OCI-LY7 (cell line): ENCODE results near the gene DCP1B. TPM values are rescaled to one million over a fixed set of nuclear protein-coding genes. Genes with fewer than 3 reads are reported as not detected.

Source experiments
- BruUV-seq: library from RNA; stranded (reverse); fragments of 400-500 nt; replicated peaks from 2 replicates; lab custom pipeline; 2021; lab: Mats Ljungman, UMichigan
- CTCF ChIA-PET: fragments of 300-600 bp; sonication (Branson Sonifier 250); formaldehyde crosslinking; loops from one replicate; lab custom pipeline; 2022; ENCODE audit warnings: antibody characterized with exemption; ENCODE audit not compliant: unreplicated experiment; lab: Charles Lee
- POLR2A ChIA-PET: fragments of 300-600 bp; sonication (Branson Sonifier 250); formaldehyde crosslinking; loops from one replicate; lab custom pipeline; 2022; ENCODE audit warnings: antibody characterized with exemption; lab: Charles Lee
- DNase-seq: peaks from one replicate; pipeline ENCODE4 v3.0.0-alpha.2; 2015; ENCODE audit warnings: low spot score
- H2AFZ ChIP-seq: fragments of 200-600 bp; sonication (generic), shearing (Covaris generic); 2 replicates; pipeline ENCODE4 v1.6.1; 2014; ENCODE audit warnings: mild to moderate bottlenecking, antibody characterized with exemption, low read length, moderate library complexity
- H3K27ac ChIP-seq: fragments of 200-600 bp; sonication (generic); 2 replicates; pipeline ENCODE4 v1.5.1; 2014; ENCODE audit warnings: mixed run types, low read depth, mild to moderate bottlenecking, moderate library complexity, low read length, inconsistent platforms; ENCODE audit not compliant: poor library complexity, severe bottlenecking
- H3K36me3 ChIP-seq: fragments of 200-600 bp; sonication (generic); 2 replicates; pipeline ENCODE4 v1.6.1; 2014; ENCODE audit warnings: mild to moderate bottlenecking, antibody characterized with exemption, low read length, moderate library complexity, mixed read lengths; ENCODE audit not compliant: insufficient read depth
- H3K4me1 ChIP-seq: fragments of 200-600 bp; sonication (generic); 2 replicates; pipeline ENCODE4 v1.5.1; 2014; ENCODE audit warnings: mild to moderate bottlenecking, low read length; ENCODE audit not compliant: insufficient read depth, poor library complexity, severe bottlenecking
- H3K4me2 ChIP-seq: fragments of 200-600 bp; sonication (generic); 2 replicates; pipeline ENCODE4 v1.6.1; 2014; ENCODE audit warnings: mild to moderate bottlenecking, low read length
- H3K4me3 ChIP-seq: fragments of 200-600 bp; sonication (generic); 2 replicates; pipeline ENCODE4 v1.5.1; 2014; ENCODE audit warnings: mild to moderate bottlenecking, low read depth, low read length; ENCODE audit not compliant: poor library complexity, severe bottlenecking
- H3K79me2 ChIP-seq: fragments of 200-600 bp; sonication (generic); 2 replicates; pipeline ENCODE4 v1.6.1; 2016; ENCODE audit warnings: low read depth, mild to moderate bottlenecking, low read length, moderate library complexity, mixed read lengths; ENCODE audit not compliant: insufficient read depth
- H3K9me2 ChIP-seq: fragments of 200-600 bp; sonication (generic); 2 replicates; pipeline ENCODE4 v1.6.1; 2016; ENCODE audit warnings: mild to moderate bottlenecking, low read length, mixed read lengths; ENCODE audit not compliant: insufficient read depth
- H3K9me3 ChIP-seq: fragments of 200-600 bp; sonication (generic); 2 replicates; pipeline ENCODE4 v1.6.1; 2014; ENCODE audit warnings: mild to moderate bottlenecking, mixed run types, low read length, mixed read lengths
- H4K20me1 ChIP-seq: fragments of 200-600 bp; sonication (generic); 2 replicates; pipeline ENCODE4 v1.6.1; 2014; ENCODE audit warnings: mild to moderate bottlenecking, antibody characterized with exemption, low read length, moderate library complexity, mixed read lengths; ENCODE audit not compliant: insufficient read depth
- CTCF ChIP-seq: fragments of 200-600 bp; sonication (generic); conservative IDR thresholded peaks from 2 replicates; pipeline ENCODE4 v1.5.1; 2014; ENCODE audit warnings: mild to moderate bottlenecking, antibody characterized with exemption, low read length, moderate library complexity, mixed read lengths
- EZH2phosphoT487 ChIP-seq: fragments of 200-600 bp; sonication (generic); IDR thresholded peaks from 2 replicates; pipeline ENCODE4 v1.6.1; 2018; ENCODE audit warnings: low read depth, borderline replicate concordance, mild to moderate bottlenecking, mixed run types, antibody characterized with exemption, low read length, moderate library complexity, mixed read lengths
- intact Hi-C: fragments of 100-400 bp; cut with micrococcal nuclease; formaldehyde crosslinking; loops from one replicate; pipeline ENCODE4 v1.10.0; 2022; ENCODE audit not compliant: unreplicated experiment
- total RNA-seq, 2 experiments: library from RNA; depleted of rRNA in 1 of 2; stranded (reverse); fragments of >200 nt in 1 of 2; shearing (Covaris generic) in 1 of 2; gene quantifications; 2 replicates each; pipeline ENCODE4 v1.2.3, GENCODE V29; 2014 to 2022

Gene DCP1B
- total RNA-seq, 2 experiments from 2014 or later: 14.2 to 15.5 TPM

- Histone ChIP-seq H3K79me2 (no peaks in the 10 kb centered on the region), H3K4me1 (no peaks in the 10 kb centered on the region), H3K4me3 (no peak within 1 kb of the TSS), H4K20me1 (no peaks in the 10 kb centered on the region), H3K9me2 (no peaks in the 10 kb centered on the region), H3K4me2 (peak within 1 kb of the TSS; percentile 38), H3K27ac (no peak within 1 kb of the TSS), H3K9me3 (no peaks in the 10 kb centered on the region), H3K36me3 (no peaks in the 10 kb centered on the region), H2AFZ (no peak within 1 kb of the TSS)
- TF ChIP-seq EZH2phosphoT487 (peak; percentile 94; the same call in 1 of the 2 replicates), CTCF (no peak)
- DNase-seq: peak; percentile 16
- no TSS peak for BruUV-seq
- intact Hi-C loops: no loop called here
- POLR2A ChIA-PET: no interaction called here
- CTCF ChIA-PET: no interaction called here
Measured at GRCh38 chr12:2052826-2053678, 48.8 kb upstream of the DCP1B start, which contains the start of gene CACNA1C. CACNA1C (plus strand) TSS chr12:2052987; CDS start chr12:2053563, 576 bp downstream.

- no peak for TF ChIP-seq CTCF
- peak; percentile 69; the same call in 1 of the 2 replicates for TF ChIP-seq EZH2phosphoT487
- Histone ChIP-seq H2AFZ (no peak overlapping the region), H3K4me3 (no peak overlapping the region), H3K4me1 (no peaks in the 10 kb centered on the region), H3K36me3 (no peaks in the 10 kb centered on the region), H3K27ac (no peak overlapping the region), H3K79me2 (no peaks in the 10 kb centered on the region), H4K20me1 (no peaks in the 10 kb centered on the region), H3K4me2 (no peak overlapping the region), H3K9me2 (no peaks in the 10 kb centered on the region), H3K9me3 (no peaks in the 10 kb centered on the region)
- POLR2A ChIA-PET: no interaction called here
- no peak for DNase-seq
- BruUV-seq: no TSS peak
- CTCF ChIA-PET: no interaction called here
- intact Hi-C loops: no loop called here
Measured at GRCh38 chr12:2051700-2052621, 47.7 kb upstream of the DCP1B start.
